ENCODE data around the gene ANO4. TPM values are rescaled to one million over a fixed set of nuclear protein-coding genes. Genes with fewer than 3 reads are reported as not detected.
"Not testable (repeated sequence)": the region's sequence is repeated elsewhere in the genome, so short reads cannot be mapped to it uniquely, and the experiment has no call there.

The ANO4 gene
- total and polyA plus RNA-seq, 2 experiments from 2014 or later: 0.33 to 0.92 TPM

- no peaks in the 10 kb centered on the region for H3K9me3 ChIP-seq (ENCODE audit: low read depth)
- no peaks in the 10 kb centered on the region for H3K4me1 ChIP-seq (ENCODE audit: low read depth)
- H3K4me3 ChIP-seq: no peak overlapping the region
- DNase-seq (ENCODE audit: low read depth in 1 of 2, low spot score in 1 of 2): no peak
- H3K27me3 ChIP-seq: no peaks in the 10 kb centered on the region
- no peak overlapping the region for H3K27ac ChIP-seq
- no peak for TF ChIP-seq CTCF (IDR thresholded peaks at IDR 0.05; ENCODE audit: low read depth, low read length)
- H3K36me3 ChIP-seq: no peaks in the 10 kb centered on the region
These were observed 188.1 kb downstream of the ANO4 start for GRCh38 chr12:100982511-100983183.

GRCh38 chr12:100984796-100985195 lies 190.2 kb downstream of the ANO4 start:
- Histone ChIP-seq H3K36me3 (no peaks in the 10 kb centered on the region), H3K9me3 (ENCODE audit: low read depth) (no peaks in the 10 kb centered on the region), H3K4me3 (no peak overlapping the region), H3K27me3 (no peaks in the 10 kb centered on the region), H3K4me1 (ENCODE audit: low read depth) (no peaks in the 10 kb centered on the region), H3K27ac (no peak overlapping the region)
- no peak for DNase-seq (ENCODE audit: low read depth in 1 of 2, low spot score in 1 of 2)
- TF ChIP-seq CTCF (IDR thresholded peaks at IDR 0.05; ENCODE audit: low read depth, low read length): no peak

GRCh38 chr12:100986595-100987547 lies 192.3 kb downstream of the ANO4 start:
- H3K4me3 ChIP-seq: no peak overlapping the region
- no peak for DNase-seq (ENCODE audit: low read depth in 1 of 2, low spot score in 1 of 2)

GRCh38 chr12:100987552-100988521 lies 193.3 kb downstream of the ANO4 start:
- H3K27ac ChIP-seq: no peak overlapping the region
- no peak overlapping the region for H3K4me3 ChIP-seq
- DNase-seq (ENCODE audit: low read depth in 1 of 2, low spot score in 1 of 2): peak; percentile 23 to 54
- no peaks in the 10 kb centered on the region for H3K4me1 ChIP-seq (ENCODE audit: low read depth)
- H3K27me3 ChIP-seq: no peaks in the 10 kb centered on the region
- H3K9me3 ChIP-seq (ENCODE audit: low read depth): no peaks in the 10 kb centered on the region
- peak; percentile 58 for TF ChIP-seq CTCF (IDR thresholded peaks at IDR 0.05; ENCODE audit: low read depth, low read length)
- no peaks in the 10 kb centered on the region for H3K36me3 ChIP-seq

More at GRCh38 chr12:100986595-100987547, 192.3 kb downstream of the ANO4 start:
- H3K27ac ChIP-seq: no peak overlapping the region
- TF ChIP-seq CTCF (IDR thresholded peaks at IDR 0.05; ENCODE audit: low read depth, low read length): no peak
- no peaks in the 10 kb centered on the region for H3K27me3 ChIP-seq
- H3K36me3 ChIP-seq: no peaks in the 10 kb centered on the region
- no peaks in the 10 kb centered on the region for H3K4me1 ChIP-seq (ENCODE audit: low read depth)
- no peaks in the 10 kb centered on the region for H3K9me3 ChIP-seq (ENCODE audit: low read depth)

GRCh38 chr12:100989509-100989908 lies 194.9 kb downstream of the ANO4 start:
- not testable (repeated sequence) for DNase-seq (ENCODE audit: low read depth in 1 of 2, low spot score in 1 of 2); H3K4me1 ChIP-seq (ENCODE audit: low read depth); H3K36me3 ChIP-seq; H3K27me3 ChIP-seq; H3K9me3 ChIP-seq (ENCODE audit: low read depth); H3K27ac ChIP-seq; H3K4me3 ChIP-seq

Data from cardiac muscle cell (in vitro differentiated cells and primary cell).